Osteocyte (in vitro differentiated cells): ENCODE measurements around the gene TPCN2. TPM values are rescaled to one million over a fixed set of nuclear protein-coding genes. Genes with fewer than 3 reads are reported as not detected.
A peak's percentile ranks its signal among the peaks of the same experiment; 100 is the strongest.

Experiments used
- DNase-seq: peaks from one replicate; pipeline ENCODE4 v3.0.0; 2021; ENCODE audit warnings: mixed read lengths; ENCODE audit not compliant: unreplicated experiment; ENCODE audit errors: extremely low spot score
- H3K27ac Mint-ChIP-seq: one replicate; pipeline ENCODE4 v1.8.0; 2021; ENCODE audit warnings: mild to moderate bottlenecking, mixed read lengths; ENCODE audit not compliant: unreplicated experiment
- H3K27me3 Mint-ChIP-seq: one replicate; pipeline ENCODE4 v1.8.0; 2021; ENCODE audit warnings: mixed read lengths; ENCODE audit not compliant: unreplicated experiment
- H3K36me3 Mint-ChIP-seq: one replicate; pipeline ENCODE4 v1.8.0; 2021; ENCODE audit warnings: mixed read lengths; ENCODE audit not compliant: unreplicated experiment
- H3K4me1 Mint-ChIP-seq: one replicate; pipeline ENCODE4 v1.8.0; 2021; ENCODE audit warnings: mixed read lengths; ENCODE audit not compliant: unreplicated experiment
- H3K4me3 Mint-ChIP-seq: one replicate; pipeline ENCODE4 v1.8.0; 2021; ENCODE audit warnings: mild to moderate bottlenecking, moderate library complexity, mixed read lengths; ENCODE audit not compliant: unreplicated experiment
- H3K9me3 Mint-ChIP-seq: one replicate; pipeline ENCODE4 v1.8.0; 2021; ENCODE audit warnings: mixed read lengths; ENCODE audit not compliant: unreplicated experiment
- CTCF ChIP-seq: fragments of 200-600 bp; sonication (generic); IDR thresholded peaks from 2 replicates; pipeline ENCODE4 v1.5.0; 2021; ENCODE audit warnings: antibody characterized with exemption, mild to moderate bottlenecking, moderate library complexity
- total RNA-seq: library from RNA; stranded (reverse); gene quantifications from 2 replicates; pipeline ENCODE4 v1.2.1, GENCODE V29; 2021

Gene TPCN2
- total RNA-seq, 1 donor from 2014 or later, result 22.4 TPM

GRCh38 chr11:69153661-69154060, 104.9 kb downstream of the TPCN2 start:
- peaks cover 5% of the 10 kb centered on the region for H3K36me3 Mint-ChIP-seq
- no peak overlapping the region for H3K27ac Mint-ChIP-seq
- H3K27me3 Mint-ChIP-seq, result no peaks in the 10 kb centered on the region
- peaks cover 30% of the 10 kb centered on the region for H3K4me1 Mint-ChIP-seq
- no peak for DNase-seq
- no peak overlapping the region for H3K4me3 Mint-ChIP-seq
- peaks cover 8% of the 10 kb centered on the region for H3K9me3 Mint-ChIP-seq
- TF ChIP-seq CTCF, result no peak

GRCh38 chr11:69154211-69154913, 105.6 kb downstream of the TPCN2 start:
- peaks cover 8% of the 10 kb centered on the region for H3K9me3 Mint-ChIP-seq
- H3K27me3 Mint-ChIP-seq, result no peaks in the 10 kb centered on the region
- H3K4me1 Mint-ChIP-seq, result peaks cover 30% of the 10 kb centered on the region
- H3K27ac Mint-ChIP-seq, result no peak overlapping the region
- no peak overlapping the region for H3K4me3 Mint-ChIP-seq
- peaks cover 3% of the 10 kb centered on the region for H3K36me3 Mint-ChIP-seq
- DNase-seq, result no peak
- TF ChIP-seq CTCF, result no peak

- no peak overlapping the region for H3K27ac Mint-ChIP-seq
- peaks cover 8% of the 10 kb centered on the region for H3K9me3 Mint-ChIP-seq
- peaks cover 3% of the 10 kb centered on the region for H3K36me3 Mint-ChIP-seq
- no peaks in the 10 kb centered on the region for H3K27me3 Mint-ChIP-seq
- peaks cover 30% of the 10 kb centered on the region for H3K4me1 Mint-ChIP-seq
- no peak for TF ChIP-seq CTCF
- no peak overlapping the region for H3K4me3 Mint-ChIP-seq
- DNase-seq, result no peak
Measured at GRCh38 chr11:69154938-69155301, 106.2 kb downstream of the TPCN2 start.

GRCh38 chr11:69155302-69156234, 106.8 kb downstream of the TPCN2 start, which contains the start of gene SMIM38:
TSS of gene SMIM38 (plus strand) at chr11:69155935. CDS start at chr11:69157847, 1,912 bp downstream.
- no peaks in the 10 kb centered on the region for H3K27me3 Mint-ChIP-seq
- peaks cover 31% of the 10 kb centered on the region for H3K4me1 Mint-ChIP-seq
- TF ChIP-seq CTCF, result no peak
- peak within 1 kb of the TSS; percentile 68 for H3K27ac Mint-ChIP-seq
- DNase-seq, result no peak
- H3K9me3 Mint-ChIP-seq, result peaks cover 6% of the 10 kb centered on the region
- H3K4me3 Mint-ChIP-seq, result no peak within 1 kb of the TSS
- no peaks in the 10 kb centered on the region for H3K36me3 Mint-ChIP-seq

- Mint-ChIP-seq H3K4me3 (no peak overlapping the region), H3K4me1 (peaks cover 37% of the 10 kb centered on the region), H3K36me3 (no peaks in the 10 kb centered on the region), H3K27ac (peak overlapping the region; percentile 68), H3K9me3 (no peaks in the 10 kb centered on the region), H3K27me3 (no peaks in the 10 kb centered on the region)
- no peak for DNase-seq
- no peak for TF ChIP-seq CTCF
Measured at GRCh38 chr11:69156235-69156639, 107.5 kb downstream of the TPCN2 start.
